Stimulated activated CD8-positive, alpha-beta memory T cell treated with anti-CD3 and anti-CD28 coated beads, Interleukin-4, amount 100 ng/mL, for 1 hour (primary cell): Measurements from ENCODE around the gene NXPH2.

ENCODE experiments used
- DNase-seq, 2 donors: peaks; one replicate each; pipeline ENCODE4 v3.0.0-alpha.2; 2020; ENCODE audit warnings: low read depth in 2 of 2, low spot score in 1 of 2

NXPH2 gene

GRCh38 chr2:138779781-138780445 is at the start of gene NXPH2:
TSS of gene NXPH2 (minus strand) at chr2:138780390. CDS start at chr2:138780241, 149 bp downstream.
- DNase-seq, result no peak

- DNase-seq, result no peak
Observed at GRCh38 chr2:138829326-138829919, 49.2 kb upstream of the NXPH2 start.

GRCh38 chr2:138827426-138828054 is 47.4 kb upstream of the NXPH2 start:
- DNase-seq, result no peak

GRCh38 chr2:138823666-138824065 is 43.5 kb upstream of the NXPH2 start:
- no peak for DNase-seq

GRCh38 chr2:138819964-138820363 is 39.8 kb upstream of the NXPH2 start:
- no peak for DNase-seq

GRCh38 chr2:138818556-138818955 is 38.4 kb upstream of the NXPH2 start:
- no peak for DNase-seq

- DNase-seq, result no peak
Observed at GRCh38 chr2:138814123-138814898, 34.1 kb upstream of the NXPH2 start.

- no peak for DNase-seq
Observed at GRCh38 chr2:138811431-138811830, 31.2 kb upstream of the NXPH2 start.

GRCh38 chr2:138794724-138795123 is 14.5 kb upstream of the NXPH2 start:
- no peak for DNase-seq

GRCh38 chr2:138787053-138787666 is 7.0 kb upstream of the NXPH2 start:
- DNase-seq, result no peak

GRCh38 chr2:138782383-138782782 is 2.2 kb upstream of the NXPH2 start:
- no peak for DNase-seq

GRCh38 chr2:138780908-138781307 is 718 bp upstream of the NXPH2 start:
- no peak for DNase-seq

- no peak for DNase-seq
Observed at GRCh38 chr2:138780446-138780880, 273 bp upstream of the NXPH2 start.

GRCh38 chr2:138779406-138779780 is 797 bp downstream of the NXPH2 start:
- no peak for DNase-seq

- no peak for DNase-seq
Observed at GRCh38 chr2:138777996-138778395, 2.2 kb downstream of the NXPH2 start.

GRCh38 chr2:138775736-138776135 is 4.5 kb downstream of the NXPH2 start:
- no peak for DNase-seq

- no peak for DNase-seq
Observed at GRCh38 chr2:138771534-138771933, 8.7 kb downstream of the NXPH2 start.

- no peak for DNase-seq
Observed at GRCh38 chr2:138767101-138767500, 13.1 kb downstream of the NXPH2 start.

GRCh38 chr2:138766464-138766863 is 13.7 kb downstream of the NXPH2 start:
- DNase-seq, result no peak

GRCh38 chr2:138763971-138764370 is 16.2 kb downstream of the NXPH2 start:
- no peak for DNase-seq

- DNase-seq, result no peak
Observed at GRCh38 chr2:138762533-138762932, 17.7 kb downstream of the NXPH2 start.
